BE2C (cell line): ENCODE results near the gene SEC22C.

Experiments used
- DNase-seq: peaks from one replicate; pipeline ENCODE4 v3.0.0-alpha.2; 2020
- H3K27me3 ChIP-seq: fragments of 250-450 bp; sonication (Bioruptor Pico); 2 replicates; pipeline ENCODE4 v1.5.1; 2020; ENCODE audit warnings: mild to moderate bottlenecking
- H3K36me3 ChIP-seq: fragments of 250-450 bp; sonication (Bioruptor Pico); 2 replicates; pipeline ENCODE4 v1.5.1; 2020; ENCODE audit warnings: mild to moderate bottlenecking
- H3K4me1 ChIP-seq: fragments of 250-450 bp; sonication (Bioruptor Pico); 2 replicates; pipeline ENCODE4 v1.5.1; 2020
- H3K4me3 ChIP-seq: 2 replicates; pipeline ENCODE4 v1.5.1; 2011; ENCODE audit warnings: low read depth, low read length
- H3K9me3 ChIP-seq: fragments of 250-450 bp; sonication (Bioruptor Pico); 2 replicates; pipeline ENCODE4 v1.5.1; 2020
- TF ChIP-seq, protein P1 (sequence below): IDR thresholded peaks from 2 replicates; pipeline ENCODE4 v1.5.1; 2012; ENCODE audit warnings: mild to moderate bottlenecking, low read depth, low read length

The SEC22C gene

DNA sequence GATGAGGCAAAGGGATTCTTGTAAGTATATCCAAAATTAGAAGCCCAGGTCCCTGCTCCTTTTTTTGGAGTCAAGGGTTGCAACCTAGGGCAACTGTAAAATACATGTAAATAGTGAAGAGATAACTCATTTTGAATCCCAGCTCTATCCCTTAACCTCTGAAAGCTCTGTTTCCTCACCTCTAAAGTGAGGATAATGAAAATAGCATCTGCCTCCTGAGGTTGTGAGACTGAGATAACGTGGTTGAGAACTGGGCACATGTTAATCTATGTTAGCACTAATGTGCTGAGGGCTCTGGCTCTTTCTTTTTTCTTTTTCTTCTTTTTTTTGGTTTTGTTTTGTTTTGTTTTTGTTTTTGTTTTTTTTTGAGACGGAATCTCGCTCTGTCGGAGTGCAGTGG is 13.9 kb upstream of the SEC22C start:
- Histone ChIP-seq H3K27me3 (no peaks in the 10 kb centered on the region), H3K4me3 (no peak overlapping the region), H3K36me3 (no peaks in the 10 kb centered on the region), H3K9me3 (no peaks in the 10 kb centered on the region), H3K4me1 (no peaks in the 10 kb centered on the region)
- TF ChIP-seq, protein P1, sequence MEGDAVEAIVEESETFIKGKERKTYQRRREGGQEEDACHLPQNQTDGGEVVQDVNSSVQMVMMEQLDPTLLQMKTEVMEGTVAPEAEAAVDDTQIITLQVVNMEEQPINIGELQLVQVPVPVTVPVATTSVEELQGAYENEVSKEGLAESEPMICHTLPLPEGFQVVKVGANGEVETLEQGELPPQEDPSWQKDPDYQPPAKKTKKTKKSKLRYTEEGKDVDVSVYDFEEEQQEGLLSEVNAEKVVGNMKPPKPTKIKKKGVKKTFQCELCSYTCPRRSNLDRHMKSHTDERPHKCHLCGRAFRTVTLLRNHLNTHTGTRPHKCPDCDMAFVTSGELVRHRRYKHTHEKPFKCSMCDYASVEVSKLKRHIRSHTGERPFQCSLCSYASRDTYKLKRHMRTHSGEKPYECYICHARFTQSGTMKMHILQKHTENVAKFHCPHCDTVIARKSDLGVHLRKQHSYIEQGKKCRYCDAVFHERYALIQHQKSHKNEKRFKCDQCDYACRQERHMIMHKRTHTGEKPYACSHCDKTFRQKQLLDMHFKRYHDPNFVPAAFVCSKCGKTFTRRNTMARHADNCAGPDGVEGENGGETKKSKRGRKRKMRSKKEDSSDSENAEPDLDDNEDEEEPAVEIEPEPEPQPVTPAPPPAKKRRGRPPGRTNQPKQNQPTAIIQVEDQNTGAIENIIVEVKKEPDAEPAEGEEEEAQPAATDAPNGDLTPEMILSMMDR, result no peak
- no peak for DNase-seq

DNA sequence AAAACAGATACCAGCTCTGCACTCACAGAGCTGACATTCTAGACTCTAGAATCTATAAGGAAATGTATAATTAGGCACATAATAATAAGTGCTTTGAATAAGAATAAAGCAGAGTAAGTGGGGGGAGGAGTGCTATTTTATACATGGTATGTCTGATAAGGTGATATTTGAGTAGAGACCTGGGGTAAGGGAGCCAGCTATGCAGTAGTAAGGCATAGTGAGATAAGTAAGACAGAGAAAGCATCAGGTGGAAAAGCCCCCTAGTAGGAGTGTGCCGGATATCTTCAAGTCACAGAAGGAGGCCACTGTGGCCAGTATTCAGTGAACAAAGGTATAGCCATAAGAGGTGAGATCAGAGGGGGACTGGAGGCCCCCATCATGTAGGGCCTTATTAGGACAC is 11.9 kb upstream of the SEC22C start:
- Histone ChIP-seq H3K9me3 (no peaks in the 10 kb centered on the region), H3K4me3 (no peak overlapping the region), H3K36me3 (no peaks in the 10 kb centered on the region), H3K27me3 (no peaks in the 10 kb centered on the region), H3K4me1 (no peaks in the 10 kb centered on the region)
- no peak for DNase-seq
- TF ChIP-seq, protein P1, result no peak

DNA sequence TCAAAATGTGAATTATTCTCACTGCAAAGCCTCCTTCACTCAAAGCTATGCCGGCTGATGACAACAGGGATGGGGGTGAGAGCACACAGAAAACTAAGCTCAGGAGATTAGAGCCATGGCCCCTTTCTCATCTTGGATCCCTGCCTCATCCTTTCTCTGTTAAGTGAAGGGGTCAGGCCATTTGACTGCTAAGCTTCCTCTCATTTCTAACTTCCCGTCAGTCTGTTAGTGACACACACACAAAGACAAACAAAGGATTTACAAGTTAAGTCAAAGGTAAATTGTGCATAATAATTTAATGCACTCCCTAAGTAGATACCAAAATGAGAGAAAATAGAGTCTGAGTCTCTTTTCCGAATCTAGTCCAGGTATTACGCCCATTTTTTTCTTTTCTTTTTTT is 10.0 kb upstream of the SEC22C start:
- H3K9me3 ChIP-seq, result no peaks in the 10 kb centered on the region
- H3K36me3 ChIP-seq, result no peaks in the 10 kb centered on the region
- H3K4me1 ChIP-seq, result no peaks in the 10 kb centered on the region
- H3K4me3 ChIP-seq, result peak overlapping the region; percentile 69
- DNase-seq, result no peak
- H3K27me3 ChIP-seq, result no peaks in the 10 kb centered on the region
- TF ChIP-seq, protein P1, result no peak

DNA sequence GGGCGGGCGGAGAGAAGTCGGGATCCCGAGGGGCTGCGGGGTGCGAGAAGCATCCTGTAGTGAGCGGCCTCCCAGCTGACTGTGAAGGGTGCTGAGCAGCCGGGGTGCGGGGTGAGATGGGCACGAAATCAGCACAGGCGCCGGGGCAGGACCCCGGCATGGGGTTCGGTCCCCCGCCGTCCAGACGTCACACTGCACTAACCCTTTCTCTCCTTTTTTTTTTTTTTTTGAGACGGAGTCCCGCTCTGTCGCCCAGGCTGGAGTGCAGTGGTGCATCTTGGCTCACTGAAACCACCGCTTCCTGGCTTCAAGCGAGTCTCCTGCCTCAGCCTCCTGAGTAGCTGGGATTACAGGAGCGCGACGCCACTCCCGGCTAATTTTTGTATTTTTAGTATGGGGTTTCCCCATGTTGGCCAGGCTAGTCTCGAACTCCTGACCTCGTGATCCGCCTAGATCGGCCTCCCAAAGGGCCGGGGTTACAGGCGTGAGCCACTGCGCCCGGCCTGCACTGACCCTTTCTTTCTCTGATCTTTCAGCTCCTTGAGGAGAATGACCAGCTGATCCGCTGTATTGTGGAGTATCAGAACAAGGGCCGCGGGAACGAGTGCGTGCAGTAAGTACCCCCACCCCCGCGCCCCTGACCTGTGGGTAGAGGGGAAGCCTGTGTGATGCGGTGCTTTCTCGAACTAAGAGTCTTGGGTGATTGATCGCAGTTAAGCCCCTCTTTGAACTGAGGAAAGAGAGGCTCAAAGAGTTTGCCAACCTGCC is 9.4 kb upstream of the SEC22C start:
- TF ChIP-seq, protein P1, result no peak
- no peak for DNase-seq
- Histone ChIP-seq H3K27me3 (no peaks in the 10 kb centered on the region), H3K4me1 (no peaks in the 10 kb centered on the region), H3K4me3 (peak overlapping the region; percentile 69), H3K36me3 (no peaks in the 10 kb centered on the region), H3K9me3 (no peaks in the 10 kb centered on the region)

DNA sequence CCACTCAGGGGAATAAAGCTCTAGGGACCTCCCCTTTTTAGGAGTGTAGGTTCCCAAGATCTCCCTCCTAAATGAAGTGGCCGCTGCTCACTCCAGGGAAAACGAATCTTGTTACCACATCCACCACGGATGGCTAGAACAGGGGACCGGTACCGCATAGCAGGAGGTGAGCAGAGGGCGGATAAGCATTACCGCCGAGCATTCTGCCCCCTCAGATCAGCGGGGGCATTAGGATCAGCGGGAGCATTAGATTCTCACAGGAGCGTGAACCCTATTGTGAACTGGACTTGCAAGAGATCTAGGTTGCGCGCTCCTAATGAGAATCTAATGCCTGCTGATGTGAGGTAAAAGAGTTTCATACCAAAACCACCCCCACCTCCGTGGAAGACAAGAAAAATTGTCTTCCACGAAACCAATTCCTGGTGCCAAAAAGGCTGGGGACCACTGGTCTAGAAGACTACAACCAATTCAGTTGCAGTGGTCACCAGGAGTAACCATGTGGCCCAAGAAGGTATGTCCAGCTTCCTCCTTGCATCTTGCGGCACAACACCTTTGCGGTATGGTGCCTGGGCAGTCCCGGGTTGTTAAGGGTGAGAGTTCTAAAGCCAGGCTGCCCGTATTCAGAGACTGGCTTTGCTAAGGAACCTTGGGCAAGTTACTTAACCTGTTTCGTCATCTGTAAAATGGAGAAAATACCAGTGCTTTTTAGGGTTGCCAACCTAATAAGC is 7.8 kb upstream of the SEC22C start:
- TF ChIP-seq, protein P1, result no peak
- H3K36me3 ChIP-seq, result no peaks in the 10 kb centered on the region
- H3K27me3 ChIP-seq, result no peaks in the 10 kb centered on the region
- H3K4me3 ChIP-seq, result no peak overlapping the region
- no peaks in the 10 kb centered on the region for H3K4me1 ChIP-seq
- no peak for DNase-seq
- no peaks in the 10 kb centered on the region for H3K9me3 ChIP-seq

DNA sequence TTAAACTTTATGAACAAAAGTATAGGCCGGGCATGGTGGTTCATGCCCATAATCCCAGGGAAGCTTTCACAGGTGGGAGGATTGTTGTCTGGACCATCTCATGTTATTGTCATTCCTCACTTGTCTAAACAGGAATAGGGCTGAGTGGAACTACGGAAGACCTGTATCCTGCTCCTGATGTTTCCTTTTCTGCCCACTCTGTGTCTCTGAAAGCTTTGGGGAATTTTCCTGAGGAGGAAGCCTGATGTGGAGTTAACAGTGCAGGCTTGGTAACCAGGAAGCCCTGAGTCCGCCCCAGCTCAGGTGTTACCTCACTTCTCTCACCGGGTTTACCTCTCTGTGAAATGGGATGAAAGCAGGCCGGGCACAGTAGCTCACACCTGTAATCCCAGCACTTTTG is 6.9 kb upstream of the SEC22C start:
- Histone ChIP-seq H3K4me3 (no peak overlapping the region), H3K36me3 (no peaks in the 10 kb centered on the region), H3K27me3 (no peaks in the 10 kb centered on the region), H3K9me3 (no peaks in the 10 kb centered on the region), H3K4me1 (no peaks in the 10 kb centered on the region)
- TF ChIP-seq, protein P1, result no peak
- no peak for DNase-seq
